Muscle of back (tissue), 11 donors: ENCODE results near the gene TOB1. TPM values are rescaled to one million over a fixed set of nuclear protein-coding genes. Genes with fewer than 3 reads are reported as not detected.

ENCODE experiments used
- DNase-seq, 3 donors: peaks; one replicate each; pipeline versions ENCODE4 v3.0.0 to v3.0.0-alpha.2; 2013
- polyA plus RNA-seq, 10 donors: library from polyadenylated mRNA; unstranded; fragments of 120-200 nt; gene quantifications; one replicate each; pipeline ENCODE4 v1.2.1, GENCODE V29; 2013; ENCODE audit not compliant: insufficient read length in 10 of 10

TOB1 gene
- polyA plus RNA-seq, 10 donors, result 42.7 to 80.0 (median 64.0) TPM

- no peak for DNase-seq
Measured at GRCh38 chr17:50850640-50851039, 15.5 kb downstream of the TOB1 start.

GRCh38 chr17:50848711-50849110 is 17.4 kb downstream of the TOB1 start:
- no peak for DNase-seq

- no peak for DNase-seq
Measured at GRCh38 chr17:50848039-50848438, 18.1 kb downstream of the TOB1 start.

GRCh38 chr17:50847566-50847965 is 18.6 kb downstream of the TOB1 start:
- no peak for DNase-seq

- DNase-seq, result no peak
Measured at GRCh38 chr17:50845240-50846147, 20.7 kb downstream of the TOB1 start.

- DNase-seq, result no peak
Measured at GRCh38 chr17:50844117-50844700, 21.9 kb downstream of the TOB1 start.

- no peak for DNase-seq
Measured at GRCh38 chr17:50843150-50843905, 22.8 kb downstream of the TOB1 start.

- no peak for DNase-seq
Measured at GRCh38 chr17:50842506-50843149, 23.5 kb downstream of the TOB1 start.

GRCh38 chr17:50841949-50842354 is 24.2 kb downstream of the TOB1 start:
- peak; percentile 65 to 89 (median 77) for DNase-seq

GRCh38 chr17:50841277-50841948 is 24.7 kb downstream of the TOB1 start:
- DNase-seq, result no peak

- DNase-seq, result no peak
Measured at GRCh38 chr17:50840311-50840851, 25.8 kb downstream of the TOB1 start.

- no peak for DNase-seq
Measured at GRCh38 chr17:50839591-50840310, 26.4 kb downstream of the TOB1 start.

- DNase-seq, result no peak
Measured at GRCh38 chr17:50837980-50838954, 27.9 kb downstream of the TOB1 start.

GRCh38 chr17:50837286-50837979 is 28.7 kb downstream of the TOB1 start:
- no peak for DNase-seq

- no peak for DNase-seq
Measured at GRCh38 chr17:50836826-50837225, 29.3 kb downstream of the TOB1 start.

- no peak for DNase-seq
Measured at GRCh38 chr17:50835301-50836234, 30.6 kb downstream of the TOB1 start, which contains the start of gene WFIKKN2. Gene WFIKKN2 (plus strand): TSS chr17:50835586. CDS start chr17:50835938, 352 bp downstream.
